GM19372 (cell line): ENCODE data around the gene FKBP1C.
"Not testable (repeated sequence)": the region's sequence is repeated elsewhere in the genome, so short reads cannot be mapped to it uniquely, and the experiment has no call there.

ENCODE experiments used
- ATAC-seq: cut with Tn5 transposase; IDR thresholded peaks from one replicate; pipeline ENCODE4 v1.9.1; 2021; ENCODE audit warnings: mild to moderate bottlenecking, low read depth, moderate library complexity; ENCODE audit not compliant: unreplicated experiment

Gene FKBP1C

GRCh38 chr6:63211343-63211742 lies at the start of gene FKBP1C:
TSS of gene FKBP1C (plus strand) at chr6:63211469.
- ATAC-seq, result not testable (repeated sequence)

GRCh38 chr6:63164047-63164803 lies 47.0 kb upstream of the FKBP1C start:
- not testable (repeated sequence) for ATAC-seq

- ATAC-seq, result no peak
These were observed 37.1 kb upstream of the FKBP1C start for GRCh38 chr6:63174173-63174572.

DNA sequence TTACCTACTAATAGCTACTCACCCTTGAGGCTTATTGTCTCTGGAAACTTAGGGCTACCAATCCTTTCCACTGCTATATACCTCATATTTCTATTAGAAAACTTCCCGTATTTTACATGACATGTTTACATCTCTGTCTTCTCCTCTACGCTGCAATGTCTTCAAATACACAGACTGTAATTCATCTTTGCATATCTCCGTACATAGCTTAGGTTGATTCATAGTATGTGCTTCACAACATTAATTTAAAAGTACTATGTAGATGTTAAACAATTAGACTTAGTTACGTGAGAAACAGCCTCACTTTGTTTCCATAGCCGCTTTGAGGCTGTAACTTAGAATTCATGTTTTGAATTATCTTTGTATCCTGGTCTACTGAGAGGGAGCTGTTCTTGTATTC lies 35.1 kb upstream of the FKBP1C start:
- no peak for ATAC-seq

DNA sequence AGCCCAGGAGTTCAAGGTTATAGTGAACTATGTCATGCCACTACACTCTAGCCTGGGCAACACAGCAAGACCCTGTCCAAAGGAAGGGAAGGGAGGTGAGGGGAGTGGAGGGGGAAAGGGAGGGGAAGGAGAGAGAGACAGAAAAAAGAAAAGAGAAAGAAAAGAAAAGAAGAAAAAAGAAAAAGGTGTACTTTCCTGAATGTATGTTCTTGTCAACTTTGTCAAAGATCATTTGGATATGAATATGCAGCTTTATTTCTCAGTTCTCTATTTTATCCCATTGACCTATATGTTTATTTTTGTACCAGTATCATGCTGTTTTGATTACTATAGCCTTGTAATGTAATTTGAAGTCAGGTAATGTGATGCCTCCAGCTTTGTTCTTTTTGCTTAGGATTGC lies 30.9 kb upstream of the FKBP1C start:
- ATAC-seq, result no peak

DNA sequence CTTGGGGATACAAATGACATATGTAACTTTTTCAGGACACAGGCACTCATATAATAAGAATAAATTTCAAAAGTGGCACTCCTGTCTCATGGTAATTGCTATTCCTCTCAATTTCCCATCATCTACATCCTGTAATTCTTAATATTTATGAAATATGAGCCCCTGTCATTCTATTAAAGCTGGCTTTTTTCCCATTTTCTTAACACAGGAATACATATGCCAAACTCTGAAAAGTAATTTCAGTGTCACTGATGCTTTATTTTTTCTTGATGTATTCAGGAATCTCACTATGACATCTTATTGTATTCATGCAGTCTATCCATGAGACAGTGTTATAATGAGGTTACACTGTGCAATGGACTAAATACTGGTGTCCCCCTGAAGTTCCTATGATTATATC lies 24.3 kb upstream of the FKBP1C start:
- no peak for ATAC-seq

DNA sequence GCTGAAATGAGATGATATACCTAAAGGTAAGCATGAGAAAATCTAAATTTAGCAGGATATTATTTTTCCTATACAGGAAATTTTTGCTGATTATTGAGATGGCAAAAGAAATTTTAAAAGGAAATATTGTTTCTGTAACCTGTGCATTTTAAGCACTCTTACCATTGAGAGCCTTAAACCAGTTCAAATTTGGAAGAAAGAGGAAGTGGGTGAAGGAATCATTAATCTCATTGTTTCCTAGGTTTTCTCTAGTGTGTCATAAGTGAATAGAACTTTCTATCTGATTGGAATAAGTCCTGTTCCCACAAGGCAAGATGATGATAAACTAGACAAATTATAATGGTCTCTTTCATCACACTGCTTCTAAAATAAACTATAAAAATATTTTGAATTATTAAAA lies 22.4 kb upstream of the FKBP1C start:
- ATAC-seq, result no peak

GRCh38 chr6:63193324-63193723 lies 17.9 kb upstream of the FKBP1C start:
- ATAC-seq, result no peak

DNA sequence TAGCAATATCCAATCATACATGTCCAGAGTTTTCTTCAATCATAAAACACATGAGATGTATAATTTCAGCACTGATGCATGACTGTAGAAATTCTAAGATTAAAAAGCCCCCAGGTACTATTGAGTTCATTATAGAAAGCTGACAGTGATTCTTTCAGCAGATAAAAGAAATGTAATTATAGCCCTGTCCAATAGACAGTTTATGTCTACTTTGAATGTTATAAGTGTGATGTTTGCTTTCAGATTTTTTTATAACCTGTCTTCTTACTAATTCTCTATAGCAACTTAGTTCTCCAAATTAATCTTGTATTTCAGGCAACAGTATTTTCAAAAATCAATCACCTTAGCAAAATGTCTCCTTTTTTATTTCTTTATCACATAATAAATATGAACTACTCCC lies 13.5 kb upstream of the FKBP1C start:
- ATAC-seq, result no peak

DNA sequence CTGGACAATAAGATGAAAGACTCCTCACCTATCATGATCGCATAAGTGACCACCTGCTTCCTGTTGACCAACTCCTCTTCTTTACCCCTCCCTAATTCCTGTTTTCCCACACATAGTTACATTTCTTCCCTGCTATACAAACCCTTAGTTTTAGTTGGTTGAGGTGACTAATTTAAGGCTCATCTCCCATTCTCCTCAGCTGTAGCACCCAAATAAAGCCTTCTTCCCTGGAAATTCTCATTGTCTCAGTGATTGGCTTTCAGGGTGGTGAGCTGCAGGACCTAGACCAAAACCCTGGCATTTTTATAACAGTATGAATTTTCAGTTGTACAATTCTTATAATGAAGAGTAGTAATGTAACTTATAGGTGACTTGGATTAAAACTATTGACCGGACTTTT lies 2.1 kb downstream of the FKBP1C start:
- ATAC-seq, result no peak

DNA sequence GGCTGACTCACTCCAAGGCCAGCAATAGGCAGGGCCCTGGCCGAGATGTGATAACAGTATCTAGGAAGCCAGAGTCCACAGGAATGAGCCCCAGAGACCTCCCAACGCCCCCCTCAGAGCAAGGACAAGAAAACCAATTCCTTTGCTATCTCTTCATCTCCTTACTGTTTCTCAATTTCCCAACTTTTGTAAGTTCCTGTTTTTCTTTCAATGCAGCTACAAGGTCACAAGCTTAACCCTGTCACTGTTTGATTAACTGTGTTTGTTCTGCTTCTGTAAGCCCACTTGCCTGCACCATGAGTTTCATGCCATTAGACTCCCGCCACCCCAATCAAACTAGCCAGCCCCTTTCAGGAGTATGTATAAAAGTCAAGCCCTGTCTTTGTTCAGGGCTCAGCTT lies 3.5 kb downstream of the FKBP1C start:
- no peak for ATAC-seq

- no peak for ATAC-seq
These were observed 12.9 kb downstream of the FKBP1C start for GRCh38 chr6:63224179-63224578.

DNA sequence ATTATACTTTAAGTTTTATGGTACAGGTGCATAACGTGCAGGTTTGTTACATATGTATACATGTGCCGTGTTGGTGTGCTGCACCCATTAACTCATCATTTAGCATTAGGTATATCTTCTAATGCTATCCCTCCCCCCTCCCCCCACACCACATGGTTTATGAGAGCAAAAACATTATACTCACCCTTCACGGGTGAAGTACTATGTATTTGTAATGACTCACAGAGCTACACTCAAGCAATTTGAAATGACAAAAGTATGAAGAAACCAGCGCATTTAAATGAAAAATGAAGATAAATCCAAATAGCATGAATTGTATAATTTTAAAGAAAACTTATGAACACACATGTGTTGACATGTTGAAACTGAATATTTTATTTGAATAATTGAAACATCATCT lies 14.7 kb downstream of the FKBP1C start:
- not testable (repeated sequence) for ATAC-seq

GRCh38 chr6:63227928-63228894 lies 16.9 kb downstream of the FKBP1C start:
- not testable (repeated sequence) for ATAC-seq

DNA sequence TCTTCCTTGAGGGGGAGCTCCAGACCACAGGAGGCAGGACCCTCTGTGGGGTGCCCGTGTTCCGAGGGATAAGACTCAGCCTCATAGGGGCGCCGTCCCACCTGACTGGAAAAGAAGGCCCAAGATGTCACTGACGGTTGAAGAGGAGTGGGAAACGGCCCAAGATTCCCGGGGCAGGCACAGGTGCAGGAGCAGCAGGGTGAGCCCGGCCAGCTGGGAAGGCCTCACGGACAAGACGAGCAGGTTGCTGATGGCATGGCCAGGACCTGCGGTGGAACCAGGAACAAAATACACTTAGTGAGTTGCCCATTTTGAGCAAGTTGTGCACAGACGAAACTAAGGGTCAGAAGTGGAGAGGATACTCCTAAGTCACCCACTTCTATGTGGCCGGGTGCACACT lies 18.8 kb downstream of the FKBP1C start:
- ATAC-seq, result not testable (repeated sequence)

DNA sequence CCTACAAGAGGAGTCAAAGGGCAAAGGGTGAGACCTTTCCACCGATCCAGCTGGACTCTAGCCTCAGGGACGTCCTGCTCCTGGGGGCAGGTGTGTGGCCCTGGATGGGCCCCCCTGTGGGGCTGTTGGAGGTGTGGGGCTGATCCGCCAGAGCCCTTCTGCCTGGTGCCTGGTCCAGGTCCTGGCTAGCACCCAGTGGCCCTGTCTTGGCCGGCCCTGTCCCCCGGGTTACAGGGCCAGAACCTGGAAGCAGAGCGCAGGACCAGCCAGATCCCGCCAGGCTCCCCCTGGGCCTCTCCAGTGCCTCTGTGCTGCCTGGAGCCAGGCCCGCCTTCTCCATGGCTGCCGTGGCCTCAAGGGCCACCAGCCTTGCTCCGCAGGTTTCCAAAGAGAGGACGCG lies 19.2 kb downstream of the FKBP1C start:
- ATAC-seq, result not testable (repeated sequence)

DNA sequence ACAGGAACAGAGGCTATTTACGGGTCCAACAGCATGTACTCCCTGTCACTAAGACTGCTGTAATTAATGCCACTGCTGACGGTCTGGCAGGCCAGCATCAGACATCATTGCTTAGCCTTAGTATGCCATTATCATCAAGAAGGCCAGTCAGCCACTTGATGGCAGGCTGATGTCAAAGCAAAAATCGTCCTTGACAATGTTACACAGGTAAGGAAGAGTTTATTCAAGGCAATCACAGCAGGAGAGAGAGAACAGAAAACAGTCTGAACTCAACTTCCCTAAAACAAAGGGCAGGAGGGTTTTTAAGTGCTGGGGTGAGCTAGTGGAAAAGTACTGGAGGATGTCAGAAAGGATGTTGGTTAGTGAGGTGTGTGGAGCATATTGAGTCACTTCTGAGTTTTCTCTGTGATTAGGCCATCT lies 25.1 kb downstream of the FKBP1C start:
- ATAC-seq, result no peak

DNA sequence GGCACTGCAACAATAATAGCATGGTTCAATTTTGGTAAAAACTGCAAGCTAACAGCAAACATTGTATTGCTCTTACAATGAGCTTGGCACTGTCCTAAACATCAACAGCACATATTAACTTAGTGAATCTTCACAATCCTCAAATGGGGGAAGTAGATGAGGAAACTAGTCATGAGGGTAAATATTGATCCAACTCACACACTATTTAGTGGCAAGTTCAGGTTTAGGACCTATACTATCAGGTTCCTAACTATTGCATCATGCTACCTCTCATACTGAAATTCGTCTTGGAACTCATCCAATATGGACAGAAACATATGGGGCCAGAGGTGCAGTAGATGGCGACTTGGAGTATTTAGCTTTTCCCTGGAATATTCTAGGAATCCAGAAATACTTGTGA lies 34.2 kb downstream of the FKBP1C start:
- no peak for ATAC-seq

DNA sequence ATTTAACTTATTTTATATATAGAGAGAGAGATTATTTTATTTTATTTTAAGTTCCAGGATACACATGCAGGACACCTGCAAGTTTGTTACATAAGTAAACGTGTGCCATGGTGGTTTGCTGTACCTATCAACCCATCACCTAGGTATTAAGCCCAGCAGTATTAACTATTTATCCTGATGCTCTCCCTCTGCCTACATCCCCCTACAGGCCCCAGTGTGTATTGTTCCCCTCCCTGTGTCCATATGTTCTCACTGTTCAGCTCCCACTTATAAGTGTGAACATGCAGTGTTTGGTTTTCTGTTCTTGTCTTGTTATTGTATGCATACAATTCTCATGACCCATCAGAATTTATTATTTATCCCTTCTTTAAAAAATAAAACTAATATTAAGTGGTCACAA lies 34.6 kb downstream of the FKBP1C start:
- no peak for ATAC-seq

GRCh38 chr6:63246581-63246980 lies 35.3 kb downstream of the FKBP1C start:
- no peak for ATAC-seq

GRCh38 chr6:63249875-63250482 lies 38.7 kb downstream of the FKBP1C start:
- ATAC-seq, result no peak
